Stimulated activated CD8-positive, alpha-beta memory T cell treated with anti-CD3 and anti-CD28 coated beads, Interleukin-15, amount 100 ng/mL, for 1 hour (primary cell): ENCODE results near the gene POGK.
A peak's percentile ranks its signal among the peaks of the same experiment; 100 is the strongest.
"Not testable (repeated sequence)": the region's sequence is repeated elsewhere in the genome, so short reads cannot be mapped to it uniquely, and the experiment has no call there.

Experiments
- DNase-seq: peaks from one replicate; pipeline ENCODE4 v3.0.0-alpha.2; 2020; ENCODE audit warnings: low read depth

Gene POGK

DNA sequence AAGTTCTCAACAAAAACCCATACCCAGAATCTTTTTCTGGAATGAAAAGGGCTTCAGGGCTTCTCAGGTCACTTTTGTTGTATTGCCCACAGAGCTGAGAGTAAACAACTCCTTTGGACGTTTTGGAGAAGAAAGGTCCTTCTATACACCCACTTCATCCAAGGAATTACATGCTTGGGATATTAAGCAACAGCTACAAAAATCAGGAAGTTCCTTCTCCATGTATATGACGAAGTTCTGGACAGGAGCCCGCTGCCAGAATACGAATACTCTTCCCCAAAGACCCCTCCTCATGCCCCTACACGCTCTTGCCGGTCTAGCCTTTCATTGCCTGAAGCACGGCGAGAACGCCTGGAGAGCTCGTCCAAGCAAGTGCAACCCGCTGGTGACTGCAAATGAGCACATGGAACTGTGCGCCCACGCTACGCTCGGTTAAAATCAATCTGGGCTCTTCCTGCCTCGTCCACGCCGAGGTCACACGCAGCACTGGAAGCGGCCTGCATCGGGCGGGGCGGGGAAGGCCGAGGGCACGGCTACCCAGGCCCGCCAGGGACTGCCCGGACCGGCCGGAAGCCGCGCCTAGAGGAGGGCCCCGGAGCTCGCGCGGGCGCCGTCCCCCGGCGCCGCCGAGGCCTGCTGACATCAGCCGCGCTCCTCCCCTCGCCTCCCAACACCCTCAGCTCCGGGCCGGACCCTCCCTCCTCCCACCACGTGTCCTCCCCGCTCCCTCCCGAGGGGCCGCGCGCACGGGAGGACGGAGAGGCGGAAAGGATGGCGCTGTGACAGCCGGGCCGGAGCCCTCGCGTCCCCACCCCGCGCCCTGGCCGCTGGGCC is at the start of gene POGK:
Gene POGK, plus strand, starts transcription at position 710 of the 834 bp plus-strand sequence. CDS start 1,482 bp downstream, outside the sequence.
- DNase-seq = peak; percentile 54

DNA sequence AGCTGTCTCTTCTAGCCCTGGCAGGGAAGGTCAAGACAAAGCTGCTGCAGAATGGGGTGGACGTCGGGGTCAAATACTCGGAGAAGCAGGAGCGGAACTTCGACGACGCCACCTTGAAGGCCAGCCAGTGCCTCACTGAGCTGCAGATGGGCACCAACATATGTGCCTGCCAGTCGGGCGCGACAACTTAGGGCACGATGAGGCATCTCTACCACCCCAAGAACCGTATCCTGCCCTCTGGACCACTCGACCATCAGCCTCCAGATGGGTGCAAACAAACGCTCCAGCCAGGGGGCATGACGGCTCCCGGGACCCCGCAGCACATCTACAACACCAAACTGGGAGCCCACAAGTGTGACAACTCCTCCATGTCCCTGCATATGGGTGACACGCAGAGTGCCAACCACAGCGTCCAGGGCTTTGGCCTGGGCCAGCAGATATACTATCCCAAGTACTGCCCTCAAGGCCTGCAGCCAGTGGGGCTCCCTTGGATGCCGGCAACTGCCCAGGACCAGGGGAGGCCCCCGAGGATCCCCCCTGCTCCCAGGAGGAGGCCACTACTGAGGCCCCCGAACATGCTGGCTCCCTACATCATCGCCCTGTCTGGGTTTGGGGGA is 42.5 kb upstream of the POGK start:
- no peak for DNase-seq

DNA sequence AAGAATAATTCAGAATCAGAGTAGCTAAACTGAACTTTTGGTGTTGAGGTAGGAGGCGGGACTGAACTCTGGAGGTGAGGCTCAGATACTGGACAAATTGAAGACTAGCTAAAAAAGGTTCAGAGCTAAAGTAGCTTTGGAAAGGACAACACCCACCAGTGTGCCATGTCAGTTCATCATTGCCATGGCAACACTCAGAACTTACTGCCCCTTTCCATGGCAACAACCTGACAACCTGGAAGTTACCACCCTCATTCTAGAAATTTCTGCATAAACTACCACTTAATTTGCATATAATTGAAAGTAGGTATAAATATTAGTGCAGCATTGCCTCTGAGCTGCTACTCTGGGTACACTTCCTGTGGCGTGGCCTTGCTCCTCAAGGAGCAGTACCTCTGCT is 30.3 kb upstream of the POGK start:
- no peak for DNase-seq

- DNase-seq = no peak
Observed at GRCh38 chr1:166811691-166812090, 27.6 kb upstream of the POGK start.

- DNase-seq = no peak
Observed at GRCh38 chr1:166813508-166814223, 25.6 kb upstream of the POGK start.

- DNase-seq = no peak
Observed at GRCh38 chr1:166814611-166815010, 24.7 kb upstream of the POGK start.

DNA sequence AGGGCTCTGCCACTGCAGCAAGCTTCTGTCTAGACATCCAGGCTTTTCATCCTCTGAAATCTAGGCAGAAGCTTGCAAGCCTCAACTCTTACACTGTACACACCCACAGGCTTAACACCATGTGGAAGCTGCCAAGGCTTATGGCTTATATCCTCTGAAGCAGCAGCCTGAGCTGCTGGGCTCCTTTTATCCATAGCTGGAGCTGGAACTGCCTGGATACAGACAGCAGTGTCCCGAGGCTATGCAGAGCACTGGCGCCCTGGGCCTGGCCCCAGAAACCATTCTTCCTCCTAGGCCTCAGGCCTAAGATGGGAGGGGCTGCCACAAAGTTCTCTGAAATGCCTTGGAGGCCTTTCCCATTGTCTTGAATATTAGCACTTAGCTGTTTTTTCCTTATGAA is 19.3 kb upstream of the POGK start:
- no peak for DNase-seq

- no peak for DNase-seq
Observed at GRCh38 chr1:166822385-166822784, 16.9 kb upstream of the POGK start.

DNA sequence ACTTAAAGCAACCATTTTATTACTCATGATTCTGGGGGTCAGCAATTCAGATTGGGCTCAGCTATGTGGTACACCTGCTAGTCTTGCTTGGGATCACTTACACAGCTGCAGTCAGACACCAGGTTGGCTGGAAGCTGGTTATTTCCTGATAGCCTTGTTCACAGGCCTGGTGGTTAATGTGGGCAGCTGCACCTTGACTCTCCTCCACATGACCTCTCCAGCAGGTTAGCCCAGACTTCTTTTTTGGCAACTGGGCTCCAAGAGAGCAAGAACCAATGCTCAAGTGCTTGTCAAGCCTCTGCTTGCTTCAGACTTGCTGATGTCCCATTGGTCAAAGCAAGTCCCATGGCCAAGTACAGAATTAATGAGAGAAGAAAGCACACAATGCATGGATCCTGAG is 11.8 kb upstream of the POGK start:
- no peak for DNase-seq

- DNase-seq = not testable (repeated sequence)
Observed at GRCh38 chr1:166829762-166830161, 9.5 kb upstream of the POGK start.

- DNase-seq = no peak
Observed at GRCh38 chr1:166836733-166837132, 2.5 kb upstream of the POGK start.

GRCh38 chr1:166839600-166840308 is 479 bp downstream of the POGK start:
- DNase-seq = peak; percentile 13

DNA sequence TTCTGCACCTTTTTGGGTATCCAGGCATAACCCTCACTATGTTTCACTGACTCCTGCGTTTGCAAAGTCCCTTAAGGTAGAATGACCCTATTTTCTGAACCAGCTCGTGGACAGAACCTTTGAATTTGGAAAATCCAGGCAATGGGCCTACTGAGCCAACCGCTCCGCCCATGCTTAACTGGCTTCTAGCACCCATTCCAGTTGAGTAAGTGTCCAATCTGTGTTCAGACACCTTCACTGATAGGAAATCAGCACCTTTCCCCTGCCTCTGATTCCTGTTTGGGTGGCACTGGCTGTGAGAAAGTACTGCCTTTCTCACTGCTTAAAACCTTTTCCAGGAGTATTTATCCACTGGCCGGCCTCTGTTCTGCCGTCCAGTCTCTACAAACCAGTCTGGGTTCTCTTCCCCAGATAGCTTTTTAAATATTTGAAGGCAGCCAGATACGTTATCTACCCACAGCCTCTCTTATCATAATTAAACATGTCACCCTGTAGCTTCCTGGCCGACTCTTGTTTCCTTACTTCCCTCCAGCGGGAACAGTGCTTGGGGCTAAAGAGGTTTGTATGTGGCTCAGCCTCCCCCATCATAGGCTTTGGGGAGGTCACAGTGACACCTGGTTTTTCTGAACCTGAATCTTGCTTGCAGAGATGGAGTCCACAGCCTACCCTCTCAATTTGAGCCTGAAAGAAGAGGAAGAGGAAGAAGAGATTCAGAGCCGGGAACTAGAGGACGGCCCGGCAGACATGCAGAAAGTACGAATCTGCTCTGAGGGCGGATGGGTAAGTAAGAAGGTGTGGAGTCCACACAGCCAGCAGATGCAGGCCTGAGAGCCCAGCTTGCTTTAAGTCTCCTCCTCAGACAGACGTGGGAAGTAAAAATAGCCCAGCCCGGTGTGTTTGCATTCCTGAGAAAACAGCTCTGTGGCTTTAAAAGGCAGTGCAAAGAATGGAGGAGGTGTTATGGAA is 1.3 kb downstream of the POGK start:
- no peak for DNase-seq

DNA sequence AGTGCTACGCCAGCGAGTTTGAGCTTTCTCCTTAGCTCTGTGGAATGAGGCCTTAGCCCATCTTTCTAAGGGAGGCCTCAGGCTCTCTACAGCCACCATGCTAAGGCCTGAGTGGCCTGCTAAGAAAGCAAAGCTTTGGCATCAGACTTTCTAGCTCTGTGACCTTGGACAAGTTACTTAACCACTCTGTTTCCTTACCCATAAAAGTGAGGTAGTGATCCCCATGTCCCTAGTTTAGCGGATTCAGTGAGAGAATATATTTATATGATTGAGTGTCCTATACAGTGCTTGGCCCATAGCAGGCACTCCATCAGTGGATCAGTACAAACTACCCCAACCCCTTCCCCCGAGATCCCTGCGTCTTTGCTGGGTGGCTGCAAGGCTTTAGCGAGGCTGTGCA is 4.0 kb downstream of the POGK start:
- DNase-seq = no peak

GRCh38 chr1:166843769-166844596 is 4.7 kb downstream of the POGK start:
- no peak for DNase-seq

DNA sequence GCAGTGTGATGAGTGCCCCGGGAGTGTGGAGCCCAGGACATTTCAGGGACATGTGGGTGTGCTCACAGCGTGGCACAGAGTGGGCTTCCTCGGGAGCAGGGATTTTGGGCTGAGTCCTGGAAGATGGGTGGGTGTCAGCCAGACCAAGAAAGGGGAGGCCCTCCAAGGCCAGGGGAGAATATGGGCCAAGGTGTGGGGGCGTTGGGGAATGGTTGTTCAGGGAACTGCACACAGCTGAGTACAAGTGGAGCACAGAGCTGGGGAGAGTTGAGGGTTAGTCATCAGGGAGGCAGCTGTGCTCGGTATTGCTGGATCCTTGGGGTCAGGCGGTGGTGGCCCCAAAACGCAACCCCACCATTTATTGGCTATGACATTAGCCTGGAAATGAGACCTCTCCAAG is 5.5 kb downstream of the POGK start:
- no peak for DNase-seq

DNA sequence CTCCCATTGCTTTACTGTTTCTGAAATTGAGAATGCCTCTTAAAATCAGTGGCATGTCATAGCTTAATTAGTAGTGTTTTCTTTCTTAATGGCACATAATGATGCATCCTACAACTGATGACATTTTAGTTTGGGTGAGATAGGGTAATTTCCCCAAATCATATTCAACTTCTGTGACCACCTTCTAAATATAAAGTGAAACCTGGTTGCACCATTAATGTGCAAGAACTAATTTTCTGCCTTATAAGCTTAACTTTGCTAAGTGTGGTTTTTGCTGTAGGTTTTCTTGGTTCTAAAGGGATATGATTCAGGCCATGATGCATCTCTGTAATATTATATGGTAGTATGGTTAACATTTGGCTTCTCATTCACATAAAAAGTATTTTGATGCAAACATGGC is 8.9 kb downstream of the POGK start:
- no peak for DNase-seq

GRCh38 chr1:166849135-166849534 is 9.9 kb downstream of the POGK start:
- no peak for DNase-seq

DNA sequence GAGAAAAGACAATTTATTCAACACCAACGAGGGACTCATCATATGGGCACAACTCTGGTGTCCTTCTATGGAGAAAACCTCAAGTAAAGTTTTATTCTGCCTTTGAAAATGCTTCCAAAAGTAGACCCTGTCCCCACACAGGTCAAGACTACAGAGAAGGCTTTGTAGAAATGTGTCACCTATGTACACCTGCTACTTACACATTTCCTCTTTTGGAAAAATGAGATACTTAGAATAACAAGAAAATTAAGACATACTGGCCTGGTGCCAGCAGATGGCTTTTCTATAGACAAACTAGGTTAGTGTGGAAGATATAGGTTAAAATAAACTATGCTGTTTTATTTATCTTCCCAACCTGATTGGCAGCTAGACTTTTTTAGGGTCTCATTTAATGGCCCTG is 13.6 kb downstream of the POGK start:
- no peak for DNase-seq

DNA sequence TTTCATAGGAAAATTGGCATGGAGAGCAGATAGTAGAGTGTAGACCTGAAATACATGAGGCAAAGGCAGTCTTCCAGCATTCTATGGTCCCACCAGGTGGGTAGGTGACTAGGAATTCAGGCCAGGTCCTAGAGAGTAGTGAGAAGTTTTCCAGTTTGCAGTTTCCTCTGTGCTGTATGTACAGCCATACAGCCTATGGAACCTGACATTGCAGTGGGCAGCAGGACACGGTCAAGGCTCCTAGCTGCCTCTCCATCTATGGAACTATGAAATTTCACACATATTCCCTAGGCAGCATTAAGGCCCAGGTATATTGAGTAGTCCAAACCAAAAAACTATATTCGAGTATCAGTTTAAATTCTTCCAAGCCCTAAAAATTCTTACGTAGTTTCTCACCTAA is 16.3 kb downstream of the POGK start:
- DNase-seq = no peak
